NCI-H1105 treated with DMSO at 0.1 percent for 48 hours (cell line): ENCODE results near the gene PTCH2.
A peak's percentile ranks its signal among the peaks of the same experiment; 100 is the strongest.
"Not testable (repeated sequence)": the region's sequence is repeated elsewhere in the genome, so short reads cannot be mapped to it uniquely, and the experiment has no call there.

Source experiments
- DNase-seq: peaks from one replicate; lab custom pipeline; 2025; lab: John Stamatoyannopoulos, UW

Gene PTCH2

GRCh38 chr1:44838294-44838693 is 4.8 kb downstream of the PTCH2 start:
- DNase-seq = not testable (repeated sequence)

DNA sequence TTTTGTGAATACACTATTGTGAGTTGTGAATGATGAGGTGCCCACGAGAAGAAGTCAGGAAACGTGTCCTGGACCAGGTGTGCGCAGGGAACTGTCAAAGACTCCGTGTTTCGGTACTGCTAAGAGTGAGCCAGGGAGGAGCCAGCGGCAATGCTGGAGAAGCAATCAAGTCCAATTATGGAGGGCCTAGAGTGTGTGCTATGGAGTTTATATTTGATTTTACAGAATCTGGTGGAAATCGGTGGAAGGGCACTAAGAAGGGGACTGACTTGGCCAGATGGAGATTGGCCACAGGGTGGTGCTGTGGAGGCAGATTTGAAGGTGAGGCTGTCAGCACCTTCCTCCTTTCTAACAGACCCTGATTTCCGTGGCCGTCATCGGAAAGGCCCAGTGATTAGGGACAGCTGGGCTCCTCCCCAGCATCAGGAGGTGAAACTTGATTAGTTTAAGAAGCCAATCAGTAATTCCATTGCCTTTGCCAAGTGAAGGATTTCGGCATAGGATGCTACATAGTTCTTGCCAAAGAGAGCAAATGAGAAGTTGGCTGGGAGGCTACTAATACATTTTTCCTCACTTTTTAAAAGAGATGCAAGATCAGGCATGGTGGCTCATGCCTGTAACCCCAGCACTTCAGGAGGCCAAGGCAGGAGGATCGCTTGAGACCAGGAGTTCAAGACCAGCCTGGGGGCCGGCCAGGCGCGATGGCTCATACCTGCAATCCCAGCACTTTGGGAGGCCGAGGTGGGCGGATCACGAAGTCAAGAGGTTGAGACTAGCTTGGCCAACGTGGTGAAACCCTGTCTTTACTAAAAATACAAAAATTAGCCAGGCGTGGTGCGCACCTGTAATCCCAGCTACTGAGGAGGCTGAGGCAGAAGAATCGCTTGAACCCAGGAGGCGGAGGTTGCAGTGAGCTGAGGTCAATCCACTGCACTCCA is 7.0 kb downstream of the PTCH2 start:
- DNase-seq = peak; percentile 73

DNA sequence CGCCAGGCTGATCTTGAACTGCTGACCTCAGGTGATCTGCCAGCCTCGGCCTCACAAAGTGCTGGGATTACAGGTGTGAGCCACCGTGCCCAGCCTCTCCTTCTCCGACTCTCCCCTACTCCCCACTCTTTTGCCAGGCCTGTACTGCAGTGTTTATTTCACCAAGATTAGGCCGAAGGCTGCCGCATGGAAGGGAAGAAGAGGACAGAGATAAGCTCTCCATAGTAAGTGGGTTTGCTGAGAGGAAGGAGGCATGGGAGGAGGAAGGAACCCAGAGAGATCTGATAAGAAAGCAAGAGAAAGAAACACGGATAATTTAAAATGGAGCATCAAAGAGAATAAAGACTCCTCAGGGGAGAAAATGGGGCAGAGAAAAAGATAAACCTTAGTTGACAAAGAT is 8.7 kb downstream of the PTCH2 start:
- no peak for DNase-seq

DNA sequence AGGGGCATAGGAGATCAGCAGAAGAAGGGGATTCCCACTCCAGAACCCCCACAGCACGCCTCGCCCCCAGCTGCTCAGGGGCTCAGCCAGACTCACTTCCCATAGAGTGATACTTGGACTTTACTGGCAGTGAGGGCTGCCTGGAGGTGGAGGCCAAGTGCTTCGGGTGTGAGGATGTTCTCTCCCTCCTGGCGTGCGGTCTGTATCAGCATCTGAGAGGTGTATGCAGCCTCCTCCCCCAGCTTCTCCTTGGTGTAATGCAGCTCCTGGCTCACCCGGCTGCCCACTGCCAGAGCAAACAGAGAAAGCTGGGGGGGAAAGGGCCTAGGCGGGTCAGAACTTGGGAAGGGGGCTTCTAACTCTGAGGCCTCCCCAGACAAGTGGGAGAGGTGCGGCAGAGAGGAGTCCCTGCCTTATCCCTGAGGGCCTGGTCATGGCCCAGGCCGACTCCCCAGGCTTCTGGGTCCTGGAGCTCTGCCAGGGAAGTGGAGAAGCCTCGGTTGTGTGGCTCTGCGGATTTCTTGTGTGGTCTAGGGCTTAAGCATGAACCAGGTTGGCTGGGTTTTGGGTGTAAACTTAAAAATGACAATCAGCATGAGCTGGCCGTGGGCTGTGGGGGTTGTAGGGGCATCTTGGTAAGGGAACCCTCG is 10.9 kb downstream of the PTCH2 start:
- DNase-seq = no peak

DNA sequence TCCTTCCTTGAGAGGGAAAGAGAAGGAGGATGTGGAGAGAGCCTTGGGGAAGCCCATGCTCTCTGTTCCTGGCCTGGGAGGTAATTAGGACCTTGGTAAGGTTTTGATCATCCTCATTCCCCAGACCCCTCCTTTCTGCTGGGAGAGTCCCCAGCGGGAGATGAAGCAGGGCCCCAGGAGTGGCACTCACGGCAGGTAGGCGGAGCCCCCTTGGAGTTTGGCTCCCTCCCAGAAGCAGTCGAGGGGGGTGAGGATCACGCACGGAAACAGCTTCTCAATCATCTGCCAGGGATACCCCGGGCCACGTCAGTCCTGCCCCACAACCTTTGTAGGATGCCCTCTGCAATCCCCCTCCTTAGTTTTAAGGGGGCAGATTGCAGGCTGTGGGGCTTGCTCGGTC is 11.5 kb downstream of the PTCH2 start:
- DNase-seq = peak; percentile 29

DNA sequence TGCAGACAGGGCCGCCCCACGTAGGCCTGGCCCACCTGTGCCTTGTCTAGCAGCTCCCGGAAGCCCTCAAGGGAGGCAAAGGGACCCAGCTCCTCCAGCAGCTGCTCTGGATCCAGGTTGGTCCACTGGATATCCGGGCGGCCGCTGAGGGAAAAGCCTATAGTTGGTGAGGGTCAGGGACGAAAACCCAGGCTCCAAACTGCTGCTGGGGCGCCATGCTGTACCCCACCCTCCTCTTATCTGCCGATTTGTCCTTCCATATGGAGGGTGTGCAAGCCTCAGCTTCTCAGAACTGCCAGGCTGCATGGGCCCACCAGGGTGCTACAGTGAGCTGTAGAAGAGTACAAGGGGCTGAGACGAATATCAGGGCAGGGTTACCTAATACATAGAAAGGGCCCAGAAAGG is 12.2 kb downstream of the PTCH2 start:
- no peak for DNase-seq

DNA sequence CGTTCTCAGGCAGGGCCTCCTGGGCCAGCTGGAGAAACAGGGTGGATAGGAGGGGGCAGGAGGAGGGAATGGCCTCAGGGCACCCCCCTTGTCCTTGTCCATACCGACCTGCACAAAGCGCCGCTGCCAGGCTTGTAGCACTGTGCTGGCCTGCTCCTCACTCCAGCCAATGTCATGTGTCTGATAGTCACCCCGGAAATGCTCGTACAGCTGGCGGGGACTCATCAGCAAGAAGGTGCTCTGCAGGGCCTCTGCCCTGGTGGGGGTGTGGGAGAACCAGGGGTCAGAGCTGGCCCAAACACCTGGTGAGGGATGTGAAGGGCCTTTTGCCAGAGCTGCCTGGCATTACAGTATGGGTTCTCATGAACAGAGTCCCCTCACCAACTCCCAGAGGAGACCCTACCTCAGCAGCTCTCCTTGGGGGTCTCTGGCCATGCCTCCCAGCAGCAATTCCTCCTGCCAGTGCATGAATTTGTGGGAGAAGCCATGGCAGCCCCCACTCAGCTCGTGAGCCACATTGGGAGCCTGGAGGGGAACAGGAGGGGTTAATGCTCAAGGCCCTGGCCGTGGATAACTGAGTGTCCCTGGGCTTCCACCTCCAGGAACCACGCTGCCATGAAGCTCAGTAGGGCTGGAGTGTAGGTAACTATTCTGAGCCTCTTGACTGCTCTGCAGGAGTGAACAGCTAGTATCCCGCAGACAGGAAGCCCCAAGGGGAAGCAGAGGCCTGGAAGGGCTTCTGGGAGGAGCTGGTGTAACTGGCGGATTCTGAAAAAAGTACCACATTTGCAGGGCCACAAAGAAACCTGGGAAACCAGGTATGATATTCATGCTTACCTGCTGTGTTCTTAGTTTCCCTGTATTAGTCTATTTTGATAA is 13.3 kb downstream of the PTCH2 start:
- DNase-seq = no peak

- no peak for DNase-seq
These were observed 14.1 kb downstream of the PTCH2 start for GRCh38 chr1:44828841-44829440.

GRCh38 chr1:44828003-44828651 is 14.9 kb downstream of the PTCH2 start:
- no peak for DNase-seq

- no peak for DNase-seq
These were observed 15.7 kb downstream of the PTCH2 start for GRCh38 chr1:44827197-44828002.

- DNase-seq = no peak
These were observed 16.5 kb downstream of the PTCH2 start for GRCh38 chr1:44826375-44827196.

- not testable (repeated sequence) for DNase-seq
These were observed 18.7 kb downstream of the PTCH2 start for GRCh38 chr1:44824392-44824791.

DNA sequence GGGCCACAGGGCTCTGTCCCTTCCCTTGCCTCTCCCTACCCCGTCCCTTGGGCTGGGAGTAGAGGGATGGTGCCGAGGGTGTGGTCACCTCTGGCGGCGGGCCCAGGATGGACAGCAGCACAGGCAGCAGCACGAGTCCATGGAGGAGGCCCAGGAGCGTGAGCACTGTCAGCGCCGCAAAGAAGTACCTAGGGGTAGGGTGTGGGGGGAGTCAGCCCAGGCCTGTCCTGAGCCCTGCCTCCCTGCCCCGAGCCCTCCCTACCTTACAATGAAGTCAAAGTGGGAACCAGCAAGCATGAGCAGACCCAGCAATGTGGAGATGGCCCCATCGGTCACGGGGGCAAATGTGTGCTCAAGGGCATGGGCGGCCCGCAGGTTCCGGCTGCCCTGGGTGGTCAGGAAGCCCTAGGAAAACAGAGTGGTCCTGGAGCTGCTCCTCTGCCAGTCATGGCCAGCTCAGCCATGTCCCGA is 20.0 kb downstream of the PTCH2 start:
- DNase-seq = no peak

DNA sequence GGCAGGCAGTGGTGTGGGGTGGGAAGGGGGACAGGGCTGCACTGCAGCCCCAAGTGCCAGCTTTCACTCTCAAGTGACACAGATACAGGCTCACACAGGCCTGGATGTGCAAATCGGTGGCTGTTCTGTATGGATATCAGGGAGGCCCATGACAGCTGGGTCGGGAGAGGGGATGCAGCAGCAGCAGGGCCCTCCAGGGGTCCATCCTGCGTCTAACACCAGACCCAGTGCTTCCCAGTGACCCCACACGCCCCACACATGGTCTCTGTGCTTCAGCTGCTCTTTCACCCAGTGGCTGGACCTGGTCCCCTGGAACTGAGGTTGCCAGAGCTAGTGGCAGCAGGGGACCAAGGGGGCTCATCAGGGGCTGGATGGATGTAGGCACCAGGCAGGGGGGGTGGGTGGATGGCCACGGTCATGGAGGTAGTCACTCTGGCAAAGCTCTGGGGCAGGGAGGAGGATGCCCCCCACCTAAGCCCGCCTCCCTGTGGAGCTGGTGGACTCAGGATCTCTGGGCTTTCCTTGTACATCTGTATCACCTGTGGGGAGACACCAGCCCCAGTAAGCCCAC is 20.8 kb downstream of the PTCH2 start:
- DNase-seq = no peak

DNA sequence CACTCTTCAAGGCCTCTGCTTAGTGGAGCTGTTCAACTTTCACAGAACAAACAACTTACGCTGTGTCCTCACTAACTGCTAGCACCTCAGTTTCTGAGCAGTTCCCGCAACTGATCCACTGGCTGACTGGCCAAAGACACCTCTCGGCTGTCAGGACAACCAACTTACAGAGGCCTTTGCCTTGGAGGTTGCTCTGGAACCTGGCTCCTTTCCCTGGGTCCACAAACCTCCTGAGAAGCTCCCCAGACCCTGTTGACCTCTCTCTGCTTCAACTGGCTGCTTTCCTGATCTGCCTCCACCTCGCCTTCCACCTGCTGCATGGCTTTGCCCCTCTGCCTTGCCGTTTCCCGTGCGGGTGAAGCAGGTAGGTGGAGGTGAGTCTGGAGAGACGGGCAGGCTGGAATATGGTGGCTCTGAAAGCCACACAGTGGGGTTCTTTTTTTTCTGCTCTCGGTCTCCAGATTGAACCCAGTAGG is 21.8 kb downstream of the PTCH2 start:
- no peak for DNase-seq

DNA sequence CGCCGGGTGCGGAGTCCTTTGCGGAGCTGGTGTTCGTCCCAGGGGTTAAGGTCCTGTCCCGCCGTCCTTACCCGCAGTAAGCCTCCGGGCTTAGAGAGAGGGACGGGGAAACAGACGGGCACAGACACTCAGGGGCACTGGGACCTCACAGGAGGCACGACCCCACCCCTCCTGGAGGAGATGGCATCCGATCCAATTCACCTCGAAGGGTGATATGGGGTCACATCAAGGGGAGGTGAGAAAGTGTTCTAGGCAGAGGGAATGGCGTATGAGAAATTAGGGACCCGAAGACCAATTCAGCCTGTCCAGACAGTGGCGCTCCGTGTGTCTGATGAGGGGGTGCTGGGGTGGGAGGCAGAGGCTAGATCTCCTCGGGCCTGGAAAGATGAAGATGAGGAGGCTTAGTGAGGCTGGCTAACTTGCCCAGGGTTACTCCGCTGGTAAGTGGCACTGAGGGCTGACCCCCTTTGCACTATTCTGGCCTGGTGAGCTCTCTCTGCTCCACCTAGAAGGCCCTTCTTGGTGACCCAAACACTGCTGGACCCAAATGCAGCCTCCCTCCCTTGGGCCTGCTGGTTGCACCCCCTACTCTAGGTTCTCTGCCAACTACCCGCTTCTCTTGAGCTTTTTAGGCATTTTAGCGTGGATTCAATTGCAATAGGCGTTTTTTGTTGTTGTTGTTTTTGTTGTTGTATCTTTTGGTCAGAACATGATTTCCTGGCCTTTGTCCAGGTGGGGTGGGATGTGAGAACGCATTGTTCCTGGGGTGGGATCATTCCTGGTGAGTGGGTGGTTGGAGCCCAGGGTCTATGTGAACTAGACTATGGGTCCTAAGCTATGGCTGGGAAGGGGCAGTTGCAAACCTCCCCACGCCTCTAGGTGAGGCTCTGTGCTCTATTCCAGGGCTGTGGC is 22.5 kb downstream of the PTCH2 start:
- DNase-seq = no peak

DNA sequence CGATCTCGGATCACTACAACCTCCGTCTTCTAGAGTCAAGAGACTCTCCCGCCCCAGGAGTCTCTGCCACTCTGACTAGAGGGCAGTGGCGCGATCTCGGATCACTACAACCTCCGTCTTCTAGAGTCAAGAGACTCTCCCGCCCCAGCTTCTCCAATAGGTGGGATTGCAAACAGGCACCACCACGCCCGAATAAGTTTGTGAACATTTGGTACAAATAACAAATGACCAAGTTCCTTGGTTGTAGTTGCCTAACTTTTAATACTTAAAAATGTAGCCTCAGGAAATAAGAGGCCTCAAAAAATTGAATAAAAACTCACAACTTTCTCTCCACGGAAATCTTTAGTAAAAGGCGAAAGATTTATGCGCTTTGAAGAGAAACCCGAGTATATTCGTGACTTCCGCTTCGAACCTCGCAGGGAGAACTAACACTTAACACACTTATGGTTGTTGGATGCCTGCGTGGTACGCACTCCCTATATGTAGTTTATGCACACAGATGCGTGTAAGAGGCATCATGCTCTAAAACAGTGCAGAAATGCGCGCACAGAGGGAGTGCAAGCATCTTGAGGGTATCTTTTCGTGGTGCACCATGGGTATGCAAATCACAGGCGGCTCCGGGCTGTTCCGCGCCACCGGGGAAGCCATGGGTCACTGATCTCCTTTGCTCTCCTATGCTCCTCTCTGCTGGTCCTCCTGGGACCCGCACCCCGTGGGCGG is 23.3 kb downstream of the PTCH2 start:
- no peak for DNase-seq
